ENCODE measurements around the gene TCF25.
"Not testable (repeated sequence)": the region's sequence is repeated elsewhere in the genome, so short reads cannot be mapped to it uniquely, and the experiment has no call there.

Gene TCF25

GRCh38 chr16:89921702-89922476, 48.5 kb downstream of the TCF25 start:
- peak; percentile 70 for DNase-seq

- peak; percentile 39 for DNase-seq
Observed at GRCh38 chr16:89922477-89922883, 49.1 kb downstream of the TCF25 start.

DNA sequence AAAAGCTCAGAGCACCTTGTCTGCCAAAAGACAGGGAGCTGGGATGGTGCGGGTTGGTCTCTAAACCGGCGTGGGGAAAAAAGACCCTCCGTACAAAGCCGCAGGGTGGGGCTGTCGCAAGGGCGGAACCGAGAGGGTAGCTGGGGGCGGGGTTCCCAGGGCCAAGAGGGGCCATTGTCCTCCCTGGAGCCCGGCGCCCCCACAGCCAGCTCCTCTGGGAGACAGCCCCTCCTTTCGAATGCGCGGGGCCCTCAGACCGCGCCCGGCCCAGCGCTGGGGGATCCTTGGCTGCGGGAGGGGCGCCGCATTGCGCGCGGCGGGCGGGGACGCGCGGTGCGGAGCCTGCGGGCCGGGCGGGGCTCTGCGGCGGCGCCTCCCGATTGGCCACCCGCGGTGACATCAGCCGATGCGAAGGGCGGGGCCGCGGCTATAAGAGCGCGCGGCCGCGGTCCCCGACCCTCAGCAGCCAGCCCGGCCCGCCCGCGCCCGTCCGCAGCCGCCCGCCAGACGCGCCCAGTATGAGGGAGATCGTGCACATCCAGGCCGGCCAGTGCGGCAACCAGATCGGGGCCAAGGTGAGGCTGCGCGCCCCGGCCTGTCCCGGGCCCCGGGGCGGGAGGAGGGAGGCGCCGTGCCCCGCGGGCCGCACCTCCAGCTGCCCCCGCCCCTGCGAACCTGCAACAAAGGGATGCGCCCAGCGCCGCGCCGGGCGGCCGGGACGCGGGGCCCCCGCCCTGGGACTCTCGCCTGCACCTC, 49.7 kb downstream of the TCF25 start, which contains the start of gene TUBB3:
TUBB3 (plus strand) TSS at position 459 of the 756 bp plus-strand sequence; CDS start at position 519, 60 bp downstream.
- peak; percentile 66 for DNase-seq

GRCh38 chr16:89923640-89924296, 50.4 kb downstream of the TCF25 start:
- DNase-seq = no peak

DNA sequence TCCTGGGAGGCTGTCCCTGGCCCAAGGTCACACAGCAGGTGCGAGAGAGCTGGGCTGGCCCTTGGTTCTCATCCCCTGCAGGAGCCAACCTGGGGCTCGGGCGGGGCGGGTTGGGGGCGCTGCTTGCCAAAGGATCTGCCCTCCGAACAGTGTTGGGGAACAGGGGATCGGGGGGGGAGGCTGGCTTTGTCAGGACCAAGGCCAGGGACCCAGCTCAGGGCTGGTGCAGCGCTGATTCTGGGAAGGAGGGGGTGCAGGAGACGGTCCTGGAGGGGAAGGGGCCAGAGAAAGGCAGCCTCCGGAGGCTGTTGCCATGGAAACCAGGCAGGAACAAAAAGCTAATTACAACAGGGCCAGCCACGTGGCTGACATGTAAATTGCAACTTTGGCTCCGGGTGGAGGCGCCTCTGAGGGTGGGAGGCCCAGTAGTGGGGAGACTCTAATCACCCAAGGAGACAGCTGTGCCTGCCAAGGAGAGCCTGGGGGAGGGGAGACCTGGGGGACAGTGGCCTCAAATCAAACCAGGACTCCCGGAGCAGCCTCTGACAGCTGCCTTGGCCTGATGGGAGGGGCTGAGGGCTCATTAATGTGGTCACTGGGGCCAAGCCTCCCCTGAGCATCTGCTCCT, 51.0 kb downstream of the TCF25 start:
- peak; percentile 21 for DNase-seq

DNA sequence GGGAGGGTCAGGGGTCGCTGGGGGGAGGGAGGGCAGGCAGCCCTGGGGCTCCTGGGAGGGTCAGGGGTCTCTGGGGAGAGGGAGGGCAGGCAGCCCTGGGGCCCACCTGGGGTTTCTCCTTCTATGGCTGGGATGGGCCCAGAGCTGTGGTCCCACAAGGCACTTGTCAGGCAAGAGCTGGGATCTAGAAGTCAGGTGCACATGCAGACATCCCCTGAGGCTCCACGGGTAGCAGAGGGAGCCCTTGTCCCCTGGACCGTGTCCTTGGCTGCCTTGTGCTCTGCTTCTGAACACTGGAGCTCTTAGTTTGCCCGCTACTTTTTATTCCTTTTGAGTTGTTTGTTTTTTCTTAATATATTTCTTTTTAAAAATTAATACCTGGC, 51.5 kb downstream of the TCF25 start:
- DNase-seq = no peak

DNA sequence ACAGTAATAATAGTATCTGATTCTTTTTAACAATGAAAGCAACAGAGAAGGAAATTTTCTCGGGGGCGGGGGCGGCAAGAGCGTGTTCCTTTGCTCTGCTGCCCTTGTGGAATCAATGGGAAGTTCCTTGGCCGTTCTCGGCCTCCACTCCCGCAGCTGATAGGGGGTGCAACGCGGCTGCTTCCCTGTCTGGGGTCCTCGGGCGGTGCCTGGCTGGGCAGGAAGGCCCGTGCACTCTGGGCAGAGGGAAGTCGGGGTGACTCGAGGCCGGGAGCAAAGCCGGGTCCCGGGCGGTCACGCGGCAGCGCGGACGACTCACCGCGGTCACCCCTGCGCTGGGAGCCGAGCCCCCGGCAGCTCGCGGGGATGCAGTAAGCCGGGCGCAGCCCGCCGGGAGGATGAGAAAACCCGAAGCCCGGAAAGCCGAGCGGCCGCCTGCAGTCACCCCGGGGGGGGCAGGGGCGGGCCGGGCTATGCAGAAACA, 52.2 kb downstream of the TCF25 start:
- DNase-seq = peak; percentile 23

DNA sequence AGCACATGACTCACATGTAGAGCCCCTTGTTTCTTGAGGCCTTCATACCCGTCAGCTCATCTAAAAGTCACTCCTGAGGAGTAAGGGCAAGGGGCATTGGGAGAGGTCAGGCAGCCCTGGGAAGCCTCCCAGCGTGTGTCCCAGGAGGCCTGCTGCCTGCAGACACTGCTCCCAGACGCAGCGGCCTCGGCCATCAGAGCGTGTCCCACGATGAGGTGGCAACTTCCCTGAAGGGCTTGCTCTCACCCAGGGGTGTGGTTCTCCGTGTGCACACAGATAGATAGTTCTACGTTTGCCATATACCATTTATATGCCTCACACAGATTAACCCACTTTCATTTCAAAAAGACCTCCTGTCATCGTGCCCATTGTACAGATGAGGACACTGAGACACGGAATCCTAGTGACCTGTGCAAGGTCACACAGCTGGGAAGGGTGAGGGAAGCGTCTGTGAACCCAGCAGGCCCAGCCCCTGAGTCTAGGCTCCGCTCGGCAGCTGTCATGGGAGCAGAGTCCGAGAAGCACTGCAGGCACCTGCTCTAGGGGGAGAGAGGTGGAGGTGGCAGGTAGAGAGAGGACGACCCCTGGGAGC, 58.0 kb downstream of the TCF25 start:
- no peak for DNase-seq

GRCh38 chr16:89931964-89932363, 58.6 kb downstream of the TCF25 start:
- DNase-seq = no peak

DNA sequence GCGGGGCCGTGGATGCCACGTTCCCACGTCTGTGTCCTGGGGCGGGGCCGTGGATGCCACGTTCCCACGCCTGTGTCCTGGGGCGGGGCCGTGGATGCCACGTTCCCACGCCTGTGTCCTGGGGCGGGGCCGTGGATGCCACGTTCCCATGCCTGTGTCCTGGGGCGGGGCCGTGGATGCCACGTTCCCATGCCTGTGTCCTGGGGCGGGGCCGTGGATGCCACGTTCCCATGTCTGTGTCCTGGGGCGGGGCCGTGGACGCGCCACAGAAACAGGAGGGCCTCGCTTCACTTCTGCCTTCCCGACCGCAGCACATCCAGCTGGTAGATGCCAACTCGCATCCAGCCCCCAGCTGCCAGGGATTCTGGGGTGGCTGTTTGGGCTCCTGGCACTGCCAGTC, 60.6 kb downstream of the TCF25 start:
- not testable (repeated sequence) for DNase-seq

GRCh38 chr16:89934611-89935553, 61.5 kb downstream of the TCF25 start:
- no peak for DNase-seq

DNA sequence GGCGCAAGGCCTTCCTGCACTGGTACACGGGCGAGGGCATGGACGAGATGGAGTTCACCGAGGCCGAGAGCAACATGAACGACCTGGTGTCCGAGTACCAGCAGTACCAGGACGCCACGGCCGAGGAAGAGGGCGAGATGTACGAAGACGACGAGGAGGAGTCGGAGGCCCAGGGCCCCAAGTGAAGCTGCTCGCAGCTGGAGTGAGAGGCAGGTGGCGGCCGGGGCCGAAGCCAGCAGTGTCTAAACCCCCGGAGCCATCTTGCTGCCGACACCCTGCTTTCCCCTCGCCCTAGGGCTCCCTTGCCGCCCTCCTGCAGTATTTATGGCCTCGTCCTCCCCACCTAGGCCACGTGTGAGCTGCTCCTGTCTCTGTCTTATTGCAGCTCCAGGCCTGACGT, 62.2 kb downstream of the TCF25 start:
- DNase-seq = not testable (repeated sequence)

DNA sequence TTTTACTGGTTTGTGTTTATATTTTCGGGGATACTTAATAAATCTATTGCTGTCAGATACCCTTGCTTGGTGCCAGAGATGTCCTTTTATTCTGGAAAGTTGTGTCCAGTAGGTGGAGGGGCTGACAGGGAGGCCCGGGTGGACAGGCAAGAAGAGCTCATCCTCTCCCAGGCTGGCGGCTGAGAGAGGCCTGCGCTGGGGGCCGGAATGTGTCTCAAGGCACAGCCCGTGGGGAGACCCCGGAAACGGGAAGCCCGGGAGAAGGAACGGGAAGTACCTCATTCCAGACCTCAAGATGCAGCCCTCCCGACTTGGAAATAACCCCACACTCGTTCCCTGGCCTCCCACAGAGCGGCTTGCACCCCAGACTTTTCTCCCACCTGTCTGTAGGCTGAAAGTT, 62.6 kb downstream of the TCF25 start:
- no peak for DNase-seq

DNA sequence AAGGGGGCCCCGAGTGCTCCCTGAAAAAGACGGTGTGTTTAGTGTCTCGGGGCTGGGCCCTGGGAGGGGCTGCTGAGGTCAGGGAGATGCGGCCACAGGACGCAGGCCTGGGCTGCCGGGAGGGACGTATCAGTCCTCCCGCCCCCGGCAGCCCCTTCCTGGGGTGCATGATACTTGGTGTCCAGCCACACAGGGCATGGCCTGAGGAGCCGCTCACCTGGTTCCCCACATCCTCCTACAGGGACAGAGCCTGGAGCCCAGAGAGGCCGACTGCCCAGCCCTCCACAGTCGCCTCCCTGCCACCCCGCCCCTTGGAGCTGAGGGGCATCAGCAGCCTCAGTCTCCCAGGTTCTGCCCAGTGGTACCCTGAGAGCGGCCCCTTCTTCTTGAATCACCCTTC, 63.1 kb downstream of the TCF25 start:
- DNase-seq = no peak

- DNase-seq = no peak
Observed at GRCh38 chr16:89936981-89937380, 63.6 kb downstream of the TCF25 start.

DNA sequence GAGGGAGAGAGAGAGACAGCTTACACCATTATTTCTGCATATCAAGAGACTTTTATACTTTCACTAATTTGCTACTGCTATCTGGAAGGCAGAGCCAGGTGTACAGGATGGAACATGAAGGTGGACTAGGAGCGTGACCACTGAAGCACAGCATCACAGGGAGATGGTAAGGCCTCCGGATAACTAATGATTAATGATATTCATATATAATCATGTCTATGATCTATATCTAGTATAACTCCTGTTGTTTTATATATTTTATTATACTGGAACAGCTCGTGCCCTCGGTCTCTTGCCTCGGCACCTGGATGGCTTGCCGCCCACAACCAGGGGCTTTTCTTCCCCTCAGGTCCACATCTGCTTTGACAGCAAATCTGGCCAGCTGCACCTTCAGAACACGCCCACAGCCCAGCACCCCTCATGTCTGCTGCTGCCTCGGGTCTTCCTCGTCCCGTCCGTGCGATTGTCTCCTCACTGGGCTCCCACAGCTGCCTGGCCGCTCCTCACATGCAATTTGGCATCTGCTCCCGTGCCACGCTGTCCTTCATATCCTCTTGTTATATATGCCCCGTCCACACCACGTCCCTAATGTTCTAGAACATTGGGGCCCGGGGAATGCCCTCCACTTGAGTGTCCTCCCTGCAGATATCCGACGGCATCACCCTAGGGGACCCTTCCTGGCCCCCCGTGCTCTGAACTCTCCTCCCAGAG, 64.9 kb downstream of the TCF25 start:
- no peak for DNase-seq

- no peak for DNase-seq
Observed at GRCh38 chr16:89944773-89945172, 71.4 kb downstream of the TCF25 start.

GRCh38 chr16:89945654-89946053, 72.3 kb downstream of the TCF25 start:
- DNase-seq = no peak

- DNase-seq = no peak
Observed at GRCh38 chr16:89946515-89946914, 73.1 kb downstream of the TCF25 start.

DNA sequence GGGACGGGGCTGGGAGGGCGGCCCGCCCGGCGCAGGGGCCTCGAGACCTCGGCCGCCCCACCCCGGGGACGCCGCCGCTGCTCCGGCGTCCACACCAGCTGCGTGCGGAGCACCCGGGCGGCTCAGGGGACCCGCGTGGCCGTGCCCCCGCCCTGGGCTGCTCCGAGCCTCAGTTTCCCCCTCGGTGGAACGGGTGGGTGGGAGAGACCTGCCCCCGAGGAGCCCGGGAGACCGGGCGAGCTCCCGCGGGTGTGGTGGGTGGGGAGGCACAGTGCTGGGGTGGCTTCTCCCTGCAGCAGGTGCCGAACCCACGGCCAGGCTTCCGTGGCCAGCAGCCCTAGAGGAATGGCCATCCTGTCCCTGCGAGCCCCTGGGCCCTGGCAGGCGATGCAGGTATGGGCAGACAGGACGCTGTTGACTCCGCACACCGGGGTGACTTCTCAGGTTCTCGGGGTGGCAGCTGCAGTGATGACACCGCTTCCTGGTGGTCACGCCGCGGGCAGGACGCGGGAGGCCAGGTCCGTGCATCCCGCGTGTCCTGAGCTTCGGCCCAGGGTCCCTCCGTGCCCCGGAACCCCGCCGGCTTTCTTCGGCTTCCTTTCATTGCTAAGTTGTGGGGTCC, 75.8 kb downstream of the TCF25 start:
- no peak for DNase-seq
